SK-N-MC (cell line): ENCODE data around the gene ELAVL3.

Source experiments
- DNase-seq: peaks from one replicate; pipeline ENCODE4 v3.0.0-alpha.2; 2011; ENCODE audit warnings: low read depth, low spot score
- H3K27ac ChIP-seq: fragments of 200-600 bp; sonication (generic); 2 replicates; pipeline ENCODE4 v1.5.1; 2016; ENCODE audit warnings: mixed run types
- H3K36me3 ChIP-seq: fragments of 200-600 bp; sonication (generic); 2 replicates; pipeline ENCODE4 v1.6.1; 2017; ENCODE audit warnings: antibody characterized with exemption, low read length, mixed read lengths; ENCODE audit not compliant: insufficient read depth
- H3K4me3 ChIP-seq: fragments of 200-600 bp; sonication (generic); 2 replicates; pipeline ENCODE4 v1.5.1; 2016
- H3K9ac ChIP-seq: fragments of 200-600 bp; sonication (generic); 2 replicates; pipeline ENCODE4 v1.8.0; 2017; ENCODE audit warnings: mixed run types, mixed read lengths; ENCODE audit not compliant: insufficient read length
- H3K9me3 ChIP-seq: fragments of 200-600 bp; sonication (generic); 2 replicates; pipeline ENCODE4 v1.6.1; 2017; ENCODE audit warnings: low read depth, mild to moderate bottlenecking, antibody characterized with exemption, low read length, moderate library complexity, mixed read lengths
- EZH2 ChIP-seq: fragments of 200-600 bp; sonication (generic); IDR thresholded peaks from one replicate; pipeline ENCODE4 v1.6.1; 2017; ENCODE audit warnings: antibody characterized with exemption
- FOXP2 ChIP-seq: optimal IDR thresholded peaks from 2 replicates; pipeline ENCODE3; 2011; ENCODE audit warnings: mild to moderate bottlenecking, moderate library complexity; ENCODE audit not compliant: insufficient read depth; ENCODE audit errors: extremely low read length, control extremely low read depth
- POLR2AphosphoS5 ChIP-seq: IDR thresholded peaks from 2 replicates; pipeline ENCODE4 v1.6.1; 2012; ENCODE audit warnings: mild to moderate bottlenecking, low read depth, low read length, borderline replicate concordance

The ELAVL3 gene

GRCh38 chr19:11506967-11507366 is 26.1 kb upstream of the ELAVL3 start:
- TF ChIP-seq POLR2AphosphoS5, result no peak
- no peak for TF ChIP-seq EZH2
- TF ChIP-seq FOXP2, result no peak
- H3K9ac ChIP-seq, result no peak overlapping the region
- H3K9me3 ChIP-seq, result no peaks in the 10 kb centered on the region
- no peak overlapping the region for H3K27ac ChIP-seq
- no peak overlapping the region for H3K4me3 ChIP-seq
- H3K36me3 ChIP-seq, result no peaks in the 10 kb centered on the region; the same call in 1 of the 2 replicates
- DNase-seq, result no peak

DNA sequence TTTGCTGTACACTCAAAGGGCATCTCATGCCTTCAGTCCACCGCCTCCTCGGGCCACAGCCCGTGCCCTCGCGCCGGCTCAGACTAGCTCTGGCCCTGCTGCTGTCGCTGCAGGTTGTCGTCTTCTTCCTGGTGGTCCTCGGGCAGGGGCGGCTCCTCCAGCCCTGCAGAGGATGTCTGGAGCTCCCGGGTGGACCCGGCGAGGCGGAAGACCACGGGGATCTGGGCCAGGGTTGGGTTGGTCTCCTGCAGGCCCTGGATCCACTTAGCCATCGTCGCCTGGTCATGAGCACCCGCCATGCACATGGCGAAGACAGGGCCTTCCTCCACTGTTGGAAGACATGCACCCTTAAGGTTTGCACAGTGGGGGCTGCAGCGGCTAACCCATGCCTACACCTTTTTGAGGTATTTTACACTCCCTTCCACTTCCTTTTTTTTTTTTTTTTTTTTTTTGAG is 25.3 kb upstream of the ELAVL3 start:
- TF ChIP-seq EZH2 (no peak), FOXP2 (no peak), POLR2AphosphoS5 (no peak)
- peak overlapping the region; percentile 68 for H3K27ac ChIP-seq
- H3K36me3 ChIP-seq, result no peaks in the 10 kb centered on the region; the same call in 1 of the 2 replicates
- DNase-seq, result no peak
- peak overlapping the region; percentile 93 for H3K4me3 ChIP-seq
- peak overlapping the region; percentile 47 for H3K9ac ChIP-seq
- no peaks in the 10 kb centered on the region for H3K9me3 ChIP-seq

GRCh38 chr19:11505504-11506100 is 24.8 kb upstream of the ELAVL3 start, which contains the start of gene ZNF653:
Gene ZNF653, minus strand, starts transcription at chr19:11505839. Its CDS starts 53 bp downstream, at chr19:11505786.
- H3K9ac ChIP-seq, result peak within 1 kb of the TSS; percentile 81
- peak; percentile 81 for DNase-seq
- no peaks in the 10 kb centered on the region for H3K36me3 ChIP-seq
- no peak for TF ChIP-seq EZH2
- TF ChIP-seq POLR2AphosphoS5, result peak; percentile 70
- no peak for TF ChIP-seq FOXP2
- H3K9me3 ChIP-seq, result no peaks in the 10 kb centered on the region
- H3K4me3 ChIP-seq, result peak within 1 kb of the TSS; percentile 93
- peak within 1 kb of the TSS; percentile 84 for H3K27ac ChIP-seq

- Histone ChIP-seq H3K4me3 (peak overlapping the region; percentile 93), H3K27ac (peak overlapping the region; percentile 84), H3K9ac (peak overlapping the region; percentile 81), H3K9me3 (no peaks in the 10 kb centered on the region), H3K36me3 (no peaks in the 10 kb centered on the region)
- TF ChIP-seq EZH2 (no peak), POLR2AphosphoS5 (no peak; the same call in 1 of the 2 replicates), FOXP2 (no peak)
- DNase-seq, result peak; percentile 50
Observed at GRCh38 chr19:11505032-11505503, 24.2 kb upstream of the ELAVL3 start.

DNA sequence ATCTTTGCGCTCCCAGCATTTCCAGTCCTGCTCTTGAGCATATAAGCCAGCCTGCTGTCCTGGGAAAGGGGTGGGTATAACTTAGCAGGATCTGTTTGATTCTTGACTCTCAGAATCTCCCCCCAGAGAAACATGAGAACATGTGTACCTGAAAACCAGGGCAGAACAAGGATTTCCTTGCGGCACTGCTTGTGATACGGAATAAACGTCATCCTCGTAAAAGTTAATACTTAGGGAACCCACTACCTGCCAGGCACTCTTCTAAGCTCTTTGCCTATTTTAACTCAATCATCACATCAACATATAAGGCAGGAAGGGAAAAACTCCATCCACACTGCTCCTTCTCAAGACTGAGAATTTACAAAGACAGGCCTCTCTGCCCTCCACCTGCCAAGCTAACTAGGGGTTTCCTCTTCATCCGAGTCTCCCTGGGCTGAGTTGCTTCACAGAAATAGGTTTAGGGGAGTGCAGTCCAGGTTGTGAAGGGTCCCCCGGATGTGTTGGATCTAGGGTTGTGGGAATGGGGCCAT is 23.7 kb upstream of the ELAVL3 start:
- TF ChIP-seq EZH2 (no peak), POLR2AphosphoS5 (no peak), FOXP2 (no peak)
- Histone ChIP-seq H3K27ac (peak overlapping the region; percentile 69), H3K36me3 (no peaks in the 10 kb centered on the region), H3K4me3 (peak overlapping the region; percentile 93), H3K9ac (no peak overlapping the region), H3K9me3 (no peaks in the 10 kb centered on the region)
- no peak for DNase-seq

DNA sequence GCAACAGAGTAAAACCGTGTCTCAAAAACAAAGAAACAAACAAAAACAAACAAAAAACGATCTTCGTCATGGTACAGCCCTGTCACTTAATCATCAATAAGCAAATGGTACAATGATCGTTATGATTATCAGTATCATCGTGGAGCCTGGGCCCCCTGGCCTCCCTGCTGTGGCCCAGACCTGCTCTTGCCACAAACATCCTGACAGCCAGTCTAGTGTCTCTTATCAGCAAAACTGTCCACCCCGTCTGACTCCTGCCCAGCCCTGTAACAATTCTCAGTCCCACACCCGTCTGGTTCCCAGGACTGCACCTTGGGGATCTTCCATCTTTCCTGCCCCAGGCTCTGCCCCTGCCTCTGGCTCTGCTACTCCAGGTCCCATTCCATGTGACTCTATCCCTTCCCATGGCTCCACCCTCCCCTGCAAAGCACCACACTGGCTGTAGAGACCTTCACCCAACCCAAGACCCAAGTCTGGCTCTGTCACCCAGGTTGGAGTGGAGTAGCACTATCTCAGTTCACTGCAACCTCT is 19.1 kb upstream of the ELAVL3 start:
- TF ChIP-seq EZH2, result no peak
- no peak for TF ChIP-seq FOXP2
- TF ChIP-seq POLR2AphosphoS5, result no peak
- Histone ChIP-seq H3K36me3 (no peaks in the 10 kb centered on the region), H3K27ac (no peak overlapping the region), H3K9me3 (no peaks in the 10 kb centered on the region), H3K4me3 (no peak overlapping the region), H3K9ac (no peak overlapping the region)
- no peak for DNase-seq

- TF ChIP-seq POLR2AphosphoS5, result no peak
- TF ChIP-seq EZH2, result no peak
- TF ChIP-seq FOXP2, result no peak
- Histone ChIP-seq H3K27ac (no peak overlapping the region), H3K36me3 (no peaks in the 10 kb centered on the region), H3K4me3 (no peak overlapping the region), H3K9ac (no peak overlapping the region), H3K9me3 (no peaks in the 10 kb centered on the region)
- DNase-seq, result no peak
Observed at GRCh38 chr19:11499220-11499726, 18.4 kb upstream of the ELAVL3 start.

- Histone ChIP-seq H3K9ac (no peak overlapping the region), H3K27ac (no peak overlapping the region), H3K9me3 (no peaks in the 10 kb centered on the region), H3K36me3 (no peaks in the 10 kb centered on the region), H3K4me3 (no peak overlapping the region)
- DNase-seq, result no peak
- TF ChIP-seq FOXP2, result no peak
- no peak for TF ChIP-seq POLR2AphosphoS5
- no peak for TF ChIP-seq EZH2
Observed at GRCh38 chr19:11496391-11497163, 15.7 kb upstream of the ELAVL3 start.
